IPS-18a (cell line): ENCODE results near the gene CSMD2.

Experiments
- H3K27ac ChIP-seq: one replicate; pipeline ENCODE4 v1.5.1; 2013; ENCODE audit warnings: low read length
- H3K27me3 ChIP-seq: one replicate; pipeline ENCODE4 v1.6.1; 2013; ENCODE audit warnings: mild to moderate bottlenecking, low read length; ENCODE audit not compliant: control insufficient read depth, insufficient read depth
- H3K36me3 ChIP-seq: one replicate; pipeline ENCODE4 v1.6.1; 2013; ENCODE audit warnings: low read depth, low read length; ENCODE audit not compliant: control insufficient read depth
- H3K4me1 ChIP-seq: one replicate; pipeline ENCODE4 v1.6.1; 2013; ENCODE audit warnings: low read depth, low read length; ENCODE audit not compliant: control insufficient read depth
- H3K4me3 ChIP-seq: one replicate; pipeline ENCODE4 v1.5.1; 2013; ENCODE audit warnings: low read length
- H3K9ac ChIP-seq: one replicate; pipeline ENCODE4 v1.6.1; 2013; ENCODE audit warnings: mild to moderate bottlenecking, low read length, moderate library complexity
- H3K9me3 ChIP-seq: one replicate; pipeline ENCODE4 v1.6.1; 2013; ENCODE audit warnings: low read depth, low read length; ENCODE audit not compliant: control insufficient read depth

The CSMD2 gene

DNA sequence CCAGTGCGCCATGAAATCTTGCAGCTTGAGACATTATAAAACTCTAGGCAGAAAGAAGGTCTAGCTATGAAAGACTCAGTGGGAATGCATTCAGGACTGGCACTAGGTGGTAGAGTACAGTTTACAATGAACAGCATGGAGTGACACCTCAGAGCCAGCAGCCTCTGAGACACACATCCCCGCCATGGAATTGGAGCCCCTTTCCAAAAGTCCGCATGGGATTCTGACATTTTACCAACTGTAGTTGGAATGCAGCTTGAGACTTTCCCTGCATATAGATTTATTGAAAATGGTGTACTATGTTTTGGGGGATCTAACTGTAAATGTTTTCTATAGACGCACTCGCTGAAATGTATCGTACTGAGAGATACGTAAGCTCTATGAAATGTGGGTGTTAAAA, 576.3 kb downstream of the CSMD2 start:
- no peaks in the 10 kb centered on the region for H3K36me3 ChIP-seq
- H3K4me3 ChIP-seq, result no peak overlapping the region
- H3K4me1 ChIP-seq, result no peaks in the 10 kb centered on the region
- H3K9me3 ChIP-seq, result no peaks in the 10 kb centered on the region
- no peaks in the 10 kb centered on the region for H3K27me3 ChIP-seq
- H3K27ac ChIP-seq, result no peak overlapping the region
- H3K9ac ChIP-seq, result no peak overlapping the region

DNA sequence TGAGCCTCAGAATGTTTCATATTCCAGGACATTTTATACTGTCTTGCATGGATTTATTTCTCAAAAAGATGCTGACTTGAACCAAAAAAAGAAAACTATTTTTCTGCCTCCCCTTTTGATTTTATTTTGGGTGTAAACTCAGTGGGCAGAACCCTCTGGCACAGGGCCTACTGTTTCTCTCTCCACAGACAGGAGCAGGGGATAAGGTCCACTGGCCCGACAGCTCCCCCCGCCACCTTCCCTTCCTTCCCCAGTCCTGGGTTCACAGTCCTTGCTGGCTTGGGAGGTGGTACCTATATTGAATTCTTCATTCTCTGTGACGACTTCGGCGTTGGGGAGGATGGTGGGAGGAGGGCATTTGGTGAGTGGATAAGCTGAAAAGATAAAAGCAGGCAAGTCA, 578.2 kb downstream of the CSMD2 start:
- Histone ChIP-seq H3K27ac (no peak overlapping the region), H3K4me1 (no peaks in the 10 kb centered on the region), H3K27me3 (no peaks in the 10 kb centered on the region), H3K4me3 (no peak overlapping the region), H3K9me3 (no peaks in the 10 kb centered on the region), H3K9ac (no peak overlapping the region), H3K36me3 (no peaks in the 10 kb centered on the region)

DNA sequence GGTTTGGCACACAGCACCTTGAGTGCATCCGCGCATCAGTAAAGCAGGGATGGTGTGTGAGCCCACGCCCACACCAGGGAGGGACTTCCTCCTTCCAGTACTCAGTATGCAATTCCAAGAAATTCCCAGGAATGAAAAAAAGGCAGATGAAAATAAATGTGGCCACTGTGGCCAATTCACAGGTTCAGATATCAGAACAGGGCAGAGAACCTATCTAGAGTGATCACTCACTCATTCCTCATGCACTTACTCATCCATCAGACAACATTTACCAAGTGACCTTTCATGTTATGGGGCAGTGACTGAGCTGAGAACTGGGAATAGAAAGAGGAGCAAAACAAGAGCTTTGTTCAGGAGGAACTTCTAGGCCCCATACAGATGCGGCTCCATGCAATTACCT, 578.9 kb downstream of the CSMD2 start:
- no peaks in the 10 kb centered on the region for H3K36me3 ChIP-seq
- H3K9ac ChIP-seq, result no peak overlapping the region
- H3K27ac ChIP-seq, result no peak overlapping the region
- no peaks in the 10 kb centered on the region for H3K4me1 ChIP-seq
- H3K4me3 ChIP-seq, result no peak overlapping the region
- H3K9me3 ChIP-seq, result no peaks in the 10 kb centered on the region
- H3K27me3 ChIP-seq, result no peaks in the 10 kb centered on the region

DNA sequence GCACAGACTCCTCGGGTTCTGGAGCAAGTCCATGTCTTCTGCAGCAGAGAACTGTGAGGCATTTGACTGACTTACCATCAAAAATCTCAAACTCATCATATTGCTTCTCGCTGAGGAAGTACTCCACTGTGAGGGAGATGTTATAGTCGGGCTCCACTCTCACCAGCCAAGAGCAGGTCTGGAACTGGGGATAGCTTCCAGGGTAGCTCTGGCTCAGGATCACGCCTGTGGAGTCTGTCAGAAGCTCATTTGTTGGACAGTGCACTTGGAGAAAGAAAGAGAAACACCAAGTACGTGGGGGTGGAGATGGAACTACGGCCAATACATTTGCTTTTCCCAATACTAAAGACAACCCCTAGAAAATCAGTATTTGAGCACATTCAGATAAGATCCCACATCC, 581.5 kb downstream of the CSMD2 start:
- no peaks in the 10 kb centered on the region for H3K27me3 ChIP-seq
- no peak overlapping the region for H3K4me3 ChIP-seq

DNA sequence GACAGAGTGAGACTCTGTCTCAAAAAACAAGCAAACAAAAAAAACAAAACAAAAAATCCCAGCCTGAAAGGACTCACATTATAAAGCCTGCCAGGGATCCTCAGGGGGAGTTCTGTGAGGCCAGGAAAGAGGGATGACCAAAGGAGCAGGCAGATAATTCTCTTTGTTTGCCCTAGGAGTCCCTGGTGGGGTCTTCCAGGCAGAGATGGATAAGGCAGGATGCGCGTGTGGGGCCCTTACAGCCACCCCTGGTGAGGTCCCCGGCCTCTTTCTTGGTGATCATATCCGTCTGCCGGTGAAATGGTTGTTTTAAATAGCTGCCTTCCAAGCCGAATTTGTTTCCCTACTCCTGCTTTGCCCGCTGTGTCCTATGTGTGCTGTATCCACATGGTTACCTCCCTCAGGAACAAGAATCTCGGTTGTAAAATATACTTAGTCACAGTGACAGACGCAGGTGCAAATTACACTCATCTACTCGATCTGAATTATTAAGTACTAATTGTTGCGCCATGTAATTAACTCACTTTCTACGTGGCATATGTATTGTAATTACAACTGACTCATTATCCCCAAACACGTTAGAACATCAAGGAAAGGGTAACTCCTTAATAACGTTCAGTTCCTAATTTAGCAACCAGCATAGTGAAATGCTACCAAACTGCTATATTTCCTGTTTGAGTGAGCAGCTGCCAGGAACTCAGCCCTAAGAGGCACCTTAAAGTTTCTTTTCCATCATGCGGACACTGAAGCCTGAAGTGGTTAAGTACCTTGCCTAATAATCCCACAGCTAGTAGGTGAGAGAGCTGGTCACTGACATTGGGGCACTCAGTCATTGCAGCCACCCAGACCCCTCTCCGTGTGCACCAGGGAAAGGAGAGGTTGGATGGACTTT, 586.2 kb downstream of the CSMD2 start:
- no peaks in the 10 kb centered on the region for H3K9me3 ChIP-seq
- H3K27ac ChIP-seq, result no peak overlapping the region
- H3K9ac ChIP-seq, result no peak overlapping the region
- H3K4me1 ChIP-seq, result peaks cover 15% of the 10 kb centered on the region
- H3K36me3 ChIP-seq, result no peaks in the 10 kb centered on the region
- no peaks in the 10 kb centered on the region for H3K27me3 ChIP-seq
- no peak overlapping the region for H3K4me3 ChIP-seq

More for the DNA sequence above, 581.5 kb downstream of the CSMD2 start:
- H3K4me1 ChIP-seq, result peaks cover 4% of the 10 kb centered on the region
- H3K9me3 ChIP-seq, result no peaks in the 10 kb centered on the region
- H3K9ac ChIP-seq, result no peak overlapping the region
- no peaks in the 10 kb centered on the region for H3K36me3 ChIP-seq
- H3K27ac ChIP-seq, result no peak overlapping the region

DNA sequence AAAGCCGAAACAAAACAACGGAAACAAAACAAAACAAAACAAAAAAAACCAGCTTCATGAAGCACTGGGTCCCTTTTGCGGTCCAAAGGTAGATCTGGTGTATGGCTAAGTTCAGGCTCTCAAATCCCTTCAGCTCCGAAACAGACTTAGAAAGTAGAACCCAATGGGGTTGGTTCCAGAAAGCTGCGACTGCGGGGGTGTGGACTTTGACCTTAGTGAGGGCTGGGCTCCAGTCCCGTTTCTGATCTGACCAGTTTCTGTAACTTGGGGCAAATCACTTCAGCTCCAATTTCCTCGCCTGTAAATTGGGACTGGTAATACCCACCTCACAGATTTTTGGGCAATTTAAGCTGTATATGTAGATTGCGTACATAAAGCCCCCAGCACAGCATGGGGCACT, 587.4 kb downstream of the CSMD2 start:
- Histone ChIP-seq H3K36me3 (no peaks in the 10 kb centered on the region), H3K4me1 (peaks cover 15% of the 10 kb centered on the region), H3K9me3 (no peaks in the 10 kb centered on the region), H3K4me3 (no peak overlapping the region), H3K27me3 (no peaks in the 10 kb centered on the region), H3K27ac (no peak overlapping the region), H3K9ac (no peak overlapping the region)

DNA sequence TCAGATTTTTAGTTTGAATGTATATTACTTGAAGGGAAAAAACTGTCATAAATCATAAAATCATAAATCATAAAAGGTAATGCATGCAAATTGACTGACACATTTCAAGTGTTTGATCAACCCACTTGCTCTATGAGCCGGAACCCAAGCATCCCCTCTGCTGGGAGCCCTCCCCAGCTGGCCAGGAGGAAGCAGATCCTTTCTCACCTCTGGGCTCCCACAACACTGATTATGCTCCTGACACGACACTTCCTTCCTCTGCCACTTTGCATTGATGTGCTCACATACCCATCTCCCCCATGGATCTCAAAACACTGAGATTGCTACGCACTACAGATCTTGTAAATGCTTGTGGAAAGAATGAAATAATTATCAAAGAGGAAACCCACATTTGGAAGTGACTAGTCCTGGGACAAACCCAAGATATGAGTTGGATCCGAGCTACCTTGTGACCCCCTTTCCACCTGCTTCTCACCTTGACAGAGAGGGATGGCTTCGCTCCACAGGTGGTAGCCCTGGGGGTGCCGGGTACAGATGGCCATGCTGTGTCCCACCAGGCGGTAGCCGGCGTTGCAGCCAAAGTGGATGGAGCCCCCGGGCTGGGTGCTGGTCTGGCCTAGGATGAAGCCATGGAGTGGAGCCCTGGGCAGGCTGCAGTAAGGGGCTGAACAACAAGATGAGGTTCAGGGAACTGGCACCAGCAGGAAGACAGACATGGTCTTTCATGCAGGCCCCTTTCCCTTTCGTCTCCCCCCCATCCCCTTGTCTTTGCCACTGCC, 588.0 kb downstream of the CSMD2 start:
- Histone ChIP-seq H3K9ac (no peak overlapping the region), H3K27ac (no peak overlapping the region), H3K36me3 (no peaks in the 10 kb centered on the region), H3K9me3 (no peaks in the 10 kb centered on the region), H3K27me3 (no peaks in the 10 kb centered on the region), H3K4me1 (peaks cover 15% of the 10 kb centered on the region), H3K4me3 (no peak overlapping the region)

DNA sequence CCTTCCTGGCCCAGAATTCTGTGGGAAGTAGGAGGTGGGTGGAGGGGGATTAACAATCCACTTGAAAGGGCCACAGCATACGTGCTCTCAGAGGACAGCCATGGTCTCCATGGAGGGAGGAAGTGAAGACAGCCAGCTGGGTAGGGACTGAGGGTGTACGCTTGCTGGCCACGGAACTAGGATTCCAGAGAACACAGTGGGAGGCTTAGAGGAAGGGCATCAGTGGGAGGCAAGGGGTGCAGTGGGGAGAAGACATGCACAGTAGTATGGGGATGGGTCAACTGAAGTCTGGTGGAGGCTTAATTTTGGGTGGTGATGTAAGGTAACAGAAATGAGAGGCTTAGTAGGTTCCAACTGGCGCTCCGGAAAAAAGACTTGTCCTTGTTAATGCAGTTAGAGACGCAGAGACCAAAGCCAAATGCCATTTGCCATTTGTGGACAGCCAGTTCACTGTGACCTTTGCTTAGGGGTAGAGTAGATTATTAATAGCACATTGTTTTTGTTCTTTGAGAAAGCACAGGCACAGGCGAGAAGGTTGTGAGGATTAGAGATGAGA, 589.6 kb downstream of the CSMD2 start:
- H3K9ac ChIP-seq, result no peak overlapping the region
- no peaks in the 10 kb centered on the region for H3K9me3 ChIP-seq
- H3K36me3 ChIP-seq, result peaks cover 2% of the 10 kb centered on the region
- no peaks in the 10 kb centered on the region for H3K27me3 ChIP-seq
- H3K4me1 ChIP-seq, result peaks cover 15% of the 10 kb centered on the region
- H3K27ac ChIP-seq, result no peak overlapping the region
- H3K4me3 ChIP-seq, result no peak overlapping the region

DNA sequence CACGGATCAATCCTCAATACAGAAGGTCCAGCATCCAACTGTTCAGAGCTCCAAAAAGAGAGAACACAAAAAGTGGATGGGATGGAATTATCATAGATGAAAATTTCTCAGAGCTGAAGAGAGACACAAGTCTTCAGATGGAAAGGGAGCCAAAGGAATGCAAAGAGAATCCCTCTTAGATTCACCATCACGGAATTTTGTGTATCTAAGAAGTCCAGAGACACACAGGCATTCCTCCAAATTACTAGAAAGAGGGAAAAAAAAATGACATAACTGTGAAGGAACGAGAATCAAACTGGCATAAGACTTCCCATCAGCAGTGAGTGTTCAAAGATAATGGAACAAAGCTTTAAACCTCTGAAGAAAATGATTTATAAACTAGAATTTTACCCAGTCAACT, 591.4 kb downstream of the CSMD2 start:
- no peak overlapping the region for H3K9ac ChIP-seq
- H3K9me3 ChIP-seq, result no peaks in the 10 kb centered on the region
- no peaks in the 10 kb centered on the region for H3K27me3 ChIP-seq
- peaks cover 10% of the 10 kb centered on the region for H3K36me3 ChIP-seq
- no peak overlapping the region for H3K4me3 ChIP-seq
- no peak overlapping the region for H3K27ac ChIP-seq
- H3K4me1 ChIP-seq, result peaks cover 11% of the 10 kb centered on the region

DNA sequence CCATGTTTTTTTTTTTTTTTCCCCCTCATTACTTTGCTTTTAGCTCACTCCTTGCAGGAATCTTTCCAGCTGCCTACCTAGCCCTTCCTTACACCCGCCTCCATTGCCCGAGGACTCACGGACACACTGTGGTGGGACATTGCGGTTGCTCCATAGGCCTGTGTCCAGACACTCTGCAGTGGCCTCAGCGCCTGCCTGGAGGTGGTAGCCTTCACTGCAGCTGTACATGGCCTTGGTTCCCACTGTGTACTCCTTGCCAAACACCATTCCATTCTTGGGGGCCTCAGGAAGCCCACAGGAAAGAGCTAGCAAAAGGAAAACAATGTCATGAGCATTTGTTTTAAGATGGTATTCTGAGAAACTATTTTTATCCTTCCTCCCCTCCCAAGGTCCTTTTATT, 592.6 kb downstream of the CSMD2 start:
- Histone ChIP-seq H3K4me1 (peaks cover 3% of the 10 kb centered on the region), H3K36me3 (peaks cover 10% of the 10 kb centered on the region), H3K27me3 (no peaks in the 10 kb centered on the region), H3K4me3 (no peak overlapping the region), H3K27ac (no peak overlapping the region), H3K9ac (no peak overlapping the region), H3K9me3 (no peaks in the 10 kb centered on the region)

DNA sequence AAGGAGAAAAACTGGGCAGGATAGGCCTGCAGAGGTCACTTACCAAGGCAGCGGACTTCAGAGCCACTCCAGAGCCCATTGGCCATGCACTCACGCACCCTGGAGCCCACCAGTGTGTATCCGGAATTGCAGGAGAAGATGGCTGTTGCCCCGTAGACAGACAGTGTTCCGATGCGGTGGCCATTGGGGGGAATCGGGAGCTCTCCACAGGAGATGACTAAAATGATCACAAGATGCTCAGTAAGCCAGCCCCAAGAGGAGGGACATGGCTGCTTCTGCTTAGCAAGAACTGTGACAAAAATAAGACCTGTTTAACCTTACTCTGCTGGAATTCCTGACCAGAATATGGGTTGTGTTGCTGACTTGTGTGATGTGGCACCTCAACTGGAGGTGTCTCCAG, 595.7 kb downstream of the CSMD2 start:
- Histone ChIP-seq H3K9ac (no peak overlapping the region), H3K36me3 (peaks cover 10% of the 10 kb centered on the region), H3K27ac (no peak overlapping the region), H3K4me1 (no peaks in the 10 kb centered on the region), H3K27me3 (no peaks in the 10 kb centered on the region), H3K4me3 (no peak overlapping the region), H3K9me3 (no peaks in the 10 kb centered on the region)
